Gastroesophageal sphincter (tissue), 4 donors: ENCODE results near the gene KATNIP. TPM values are rescaled to one million over a fixed set of nuclear protein-coding genes. Genes with fewer than 3 reads are reported as not detected.

Experiments
- ATAC-seq: fragments of 150-250 bp; one replicate; pipeline ENCODE4 v1.9.1; 2016; ENCODE audit warnings: mild to moderate bottlenecking, moderate library complexity
- H3K27ac ChIP-seq, 4 donors: fragments of 200-600 bp; sonication (generic) in 3 of 4; 1 replicate in 3 of 4; 2 replicates in 1 of 4; pipeline ENCODE4 v1.5.1; 2016 to 2019
- H3K27me3 ChIP-seq: fragments of 200-600 bp; sonication (generic); one replicate; pipeline ENCODE4 v1.5.1; 2019
- H3K36me3 ChIP-seq, 2 donors: fragments of 200-600 bp; sonication (generic); one replicate each; pipeline ENCODE4 v1.5.1; 2019; ENCODE audit warnings: control low read depth in 1 of 2
- H3K4me1 ChIP-seq, 3 donors: fragments of 200-600 bp; sonication (generic); 1 replicate in 2 of 3; 2 replicates in 1 of 3; pipeline ENCODE4 v1.5.1; 2016 to 2019; ENCODE audit warnings: control low read depth in 2 of 3
- H3K4me3 ChIP-seq, 2 donors: fragments of 200-600 bp; sonication (generic); one replicate each; pipeline ENCODE4 v1.5.1; 2019; ENCODE audit warnings: mild to moderate bottlenecking in 1 of 2, moderate library complexity in 1 of 2
- H3K9me3 ChIP-seq, 3 donors: fragments of 200-600 bp; sonication (generic); one replicate each; pipeline ENCODE4 v1.5.1; 2017 to 2019; ENCODE audit warnings: control low read depth in 2 of 3
- EP300 ChIP-seq: sonication (generic); formaldehyde crosslinking; IDR thresholded peaks from one replicate; pipeline ENCODE4 v1.6.1; 2017; ENCODE audit warnings: antibody characterized with exemption, mild to moderate bottlenecking
- POLR2A ChIP-seq, 2 donors: fragments of 450-650 bp; IDR thresholded peaks; one replicate each; pipeline ENCODE4 v1.6.1; 2017; ENCODE audit warnings: antibody characterized with exemption in 2 of 2, mild to moderate bottlenecking in 2 of 2, moderate library complexity in 1 of 2
- POLR2AphosphoS5 ChIP-seq: sonication (generic); formaldehyde crosslinking; IDR thresholded peaks from one replicate; pipeline ENCODE4 v1.6.1; 2017; ENCODE audit warnings: antibody characterized with exemption
- WGBS, 2 donors: methylation state at CpG; one replicate each; pipeline ENCODE4 v1.1.5; 2018; ENCODE audit warnings: low coverage in 1 of 2; 5-methylcytosine and 5-hydroxymethylcytosine counted together
- total RNA-seq, 4 donors: library from RNA; depleted of rRNA; stranded (reverse); fragments of >200 nt; gene quantifications; one replicate each; pipeline ENCODE4 v1.1.0, GENCODE V29; 2016
- TF ChIP-seq, protein P1 (sequence below), 4 experiments: fragments of 200-600 bp in 2 of 4; fragments of 450-650 bp in 2 of 4; sonication (generic) in 1 of 4; IDR thresholded peaks; one replicate each; pipeline ENCODE4 v1.5.1; 2017 to 2019; ENCODE audit warnings: antibody characterized with exemption in 4 of 4, mild to moderate bottlenecking in 2 of 4, moderate library complexity in 2 of 4

Gene KATNIP
- total RNA-seq, 4 donors from 2014 or later = 8.1 to 20.3 (median 18.3) TPM

DNA sequence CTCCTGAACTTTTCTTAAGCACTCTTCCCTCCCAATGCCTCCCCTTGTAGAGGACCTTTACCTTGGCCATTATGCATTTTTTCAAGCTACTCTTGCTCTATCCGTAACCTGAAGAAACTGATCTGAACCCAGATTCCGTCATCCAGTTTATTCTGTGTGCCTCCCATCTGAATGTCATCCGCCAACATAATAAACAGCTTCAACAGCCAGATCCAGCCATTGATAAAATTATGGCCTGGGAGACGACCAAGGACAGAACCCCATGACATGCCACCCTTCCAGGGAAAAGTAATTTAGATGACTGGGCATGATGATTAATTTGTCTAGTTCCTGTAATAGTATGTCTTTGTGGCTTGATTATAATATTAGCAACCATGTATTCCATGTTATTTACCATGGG is 41.9 kb downstream of the KATNIP start:
- Histone ChIP-seq H3K4me1 (no peaks in the 10 kb centered on the region), H3K36me3 (peaks cover 0 to 13% of the 10 kb centered on the region in 2 donors), H3K9me3 (peaks cover 0 to 9% (median 0%) of the 10 kb centered on the region in 3 donors), H3K27ac (no peak overlapping the region), H3K27me3 (no peaks in the 10 kb centered on the region), H3K4me3 (no peak overlapping the region)
- TF ChIP-seq POLR2AphosphoS5 = no peak
- TF ChIP-seq POLR2A (IDR thresholded peaks at IDR 0.05) = no peak
- TF ChIP-seq EP300 = no peak
- TF ChIP-seq, protein P1, sequence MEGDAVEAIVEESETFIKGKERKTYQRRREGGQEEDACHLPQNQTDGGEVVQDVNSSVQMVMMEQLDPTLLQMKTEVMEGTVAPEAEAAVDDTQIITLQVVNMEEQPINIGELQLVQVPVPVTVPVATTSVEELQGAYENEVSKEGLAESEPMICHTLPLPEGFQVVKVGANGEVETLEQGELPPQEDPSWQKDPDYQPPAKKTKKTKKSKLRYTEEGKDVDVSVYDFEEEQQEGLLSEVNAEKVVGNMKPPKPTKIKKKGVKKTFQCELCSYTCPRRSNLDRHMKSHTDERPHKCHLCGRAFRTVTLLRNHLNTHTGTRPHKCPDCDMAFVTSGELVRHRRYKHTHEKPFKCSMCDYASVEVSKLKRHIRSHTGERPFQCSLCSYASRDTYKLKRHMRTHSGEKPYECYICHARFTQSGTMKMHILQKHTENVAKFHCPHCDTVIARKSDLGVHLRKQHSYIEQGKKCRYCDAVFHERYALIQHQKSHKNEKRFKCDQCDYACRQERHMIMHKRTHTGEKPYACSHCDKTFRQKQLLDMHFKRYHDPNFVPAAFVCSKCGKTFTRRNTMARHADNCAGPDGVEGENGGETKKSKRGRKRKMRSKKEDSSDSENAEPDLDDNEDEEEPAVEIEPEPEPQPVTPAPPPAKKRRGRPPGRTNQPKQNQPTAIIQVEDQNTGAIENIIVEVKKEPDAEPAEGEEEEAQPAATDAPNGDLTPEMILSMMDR (IDR thresholded peaks at IDR 0.05) = no peak
- ATAC-seq = no peak
- 60 to 98% methylated on average over 1 to 4 of the region's 4 CpGs for WGBS, 2 donors

DNA sequence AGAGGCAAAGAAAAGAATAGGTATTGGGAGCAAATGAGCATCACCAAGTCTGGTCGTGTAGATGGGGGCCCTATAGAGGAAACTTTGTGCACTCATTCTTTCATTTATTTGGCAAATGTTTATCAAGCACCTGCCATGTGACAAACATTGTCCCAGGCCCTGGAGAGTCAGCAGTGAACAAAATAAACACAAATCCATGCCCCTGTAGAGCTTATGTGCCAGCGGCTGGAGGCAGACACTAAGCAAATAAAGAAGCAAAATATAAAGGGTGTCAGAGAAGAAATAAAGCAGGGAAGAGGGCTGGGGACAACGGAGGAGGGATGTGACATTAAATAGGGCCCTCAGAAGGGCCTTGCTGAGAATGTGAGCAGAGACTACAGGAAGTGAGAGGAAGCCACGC is 45.5 kb downstream of the KATNIP start:
- ATAC-seq = no peak

DNA sequence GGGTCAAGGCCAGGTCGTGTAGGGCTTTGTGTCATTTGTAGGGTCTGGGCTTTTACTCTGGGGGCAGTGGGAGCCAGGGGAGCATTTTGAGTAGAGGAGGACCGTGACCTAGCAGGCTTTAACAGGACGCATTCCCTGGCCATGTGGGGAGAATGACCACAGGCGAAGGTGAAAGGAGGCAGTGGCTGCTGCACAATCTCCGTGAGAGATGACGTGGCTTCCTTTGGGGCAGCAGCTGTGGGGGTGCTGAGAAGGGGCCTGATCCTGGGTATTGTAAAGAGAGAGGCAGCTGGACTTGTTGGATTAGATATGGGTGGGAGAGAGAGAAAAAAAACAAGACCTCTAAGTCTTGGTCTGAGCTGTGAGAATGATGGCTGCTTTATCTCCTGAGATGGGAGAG is 46.0 kb downstream of the KATNIP start:
- Histone ChIP-seq H3K27ac (no peak overlapping the region), H3K4me1 (no peaks in the 10 kb centered on the region), H3K9me3 (no peaks in the 10 kb centered on the region), H3K27me3 (no peaks in the 10 kb centered on the region), H3K4me3 (no peak overlapping the region), H3K36me3 (peaks cover 0 to 18% of the 10 kb centered on the region in 2 donors)
- TF ChIP-seq POLR2AphosphoS5 = no peak
- no peak for TF ChIP-seq POLR2A (IDR thresholded peaks at IDR 0.05)
- TF ChIP-seq EP300 = no peak
- TF ChIP-seq, protein P1 (IDR thresholded peaks at IDR 0.05) = no peak
- ATAC-seq = no peak
- 17 to 61% methylated on average over 1 to 3 of the region's 6 CpGs for WGBS, 2 donors

More for the DNA sequence above, 45.5 kb downstream of the KATNIP start:
- Histone ChIP-seq H3K4me1 (no peaks in the 10 kb centered on the region), H3K27ac (no peak overlapping the region), H3K27me3 (no peaks in the 10 kb centered on the region), H3K9me3 (no peaks in the 10 kb centered on the region), H3K36me3 (peaks cover 0 to 18% of the 10 kb centered on the region in 2 donors), H3K4me3 (no peak overlapping the region)
- TF ChIP-seq EP300 = no peak
- TF ChIP-seq, protein P1 (IDR thresholded peaks at IDR 0.05) = no peak
- no peak for TF ChIP-seq POLR2AphosphoS5
- no peak for TF ChIP-seq POLR2A (IDR thresholded peaks at IDR 0.05)
- WGBS, 2 donors = 53 to 59% methylated on average over 3 to 4 of the region's 4 CpGs

DNA sequence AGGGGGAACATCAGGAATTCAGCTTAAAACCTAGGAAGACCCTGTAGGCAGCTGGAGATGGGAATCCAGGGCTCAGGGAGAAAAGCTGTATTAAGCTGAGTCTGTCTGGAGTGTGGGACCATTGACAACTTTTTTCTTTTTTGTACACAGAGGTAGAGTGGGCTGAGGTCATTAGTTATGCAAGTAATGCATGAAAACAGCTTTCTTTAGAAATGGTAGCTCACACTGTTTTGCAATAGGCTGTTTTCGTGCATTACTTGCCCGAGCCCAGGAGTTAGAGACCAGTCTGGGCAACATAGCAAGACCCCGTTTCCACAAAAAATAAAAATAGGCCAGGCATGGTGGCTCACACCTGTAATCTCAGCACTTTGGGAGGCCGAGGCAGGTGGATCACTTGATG is 46.5 kb downstream of the KATNIP start:
- 97 to 100% methylated on average over 4 of the region's 4 CpGs for WGBS, 2 donors
- TF ChIP-seq EP300 = no peak
- TF ChIP-seq, protein P1 (IDR thresholded peaks at IDR 0.05) = no peak
- no peak for TF ChIP-seq POLR2AphosphoS5
- TF ChIP-seq POLR2A (IDR thresholded peaks at IDR 0.05) = no peak
- Histone ChIP-seq H3K4me1 (no peaks in the 10 kb centered on the region), H3K9me3 (no peaks in the 10 kb centered on the region), H3K27me3 (no peaks in the 10 kb centered on the region), H3K4me3 (no peak overlapping the region), H3K36me3 (peaks cover 0 to 18% of the 10 kb centered on the region in 2 donors), H3K27ac (no peak overlapping the region)
- no peak for ATAC-seq

DNA sequence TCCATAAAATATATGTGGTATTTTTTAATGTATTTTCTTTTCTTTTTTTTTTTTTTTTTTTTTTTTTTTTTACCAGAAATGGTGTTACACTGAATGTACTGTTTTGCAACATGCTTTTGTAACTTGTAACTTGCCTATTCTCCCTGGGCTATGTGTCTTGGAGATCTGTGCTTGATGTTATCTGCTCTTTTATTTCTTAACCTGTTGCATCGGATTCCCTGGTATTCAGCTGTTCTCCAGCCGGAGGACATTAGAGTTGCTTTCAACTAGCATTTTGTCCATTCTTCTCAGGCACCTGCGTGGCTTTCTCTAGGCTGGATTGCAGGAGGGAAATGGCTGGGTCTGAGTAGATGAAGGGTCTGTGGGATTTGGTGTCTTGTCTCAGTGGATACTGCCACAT is 47.4 kb downstream of the KATNIP start:
- Histone ChIP-seq H3K9me3 (no peaks in the 10 kb centered on the region), H3K27me3 (no peaks in the 10 kb centered on the region), H3K36me3 (peaks cover 0 to 18% of the 10 kb centered on the region in 2 donors), H3K4me1 (no peaks in the 10 kb centered on the region), H3K4me3 (no peak overlapping the region), H3K27ac (no peak overlapping the region)
- no peak for TF ChIP-seq POLR2AphosphoS5
- no peak for TF ChIP-seq POLR2A (IDR thresholded peaks at IDR 0.05)
- ATAC-seq = no peak
- 88 to 100% methylated on average over 2 to 3 of the region's 3 CpGs for WGBS, 2 donors
